HepG2 (cell line): Measurements from ENCODE around the gene PRR30. TPM values are rescaled to one million over a fixed set of nuclear protein-coding genes. Genes with fewer than 3 reads are reported as not detected.

Experiments
- CBX5 ChIP-seq: sonication (generic); formaldehyde crosslinking; IDR thresholded peaks from 2 replicates; pipeline ENCODE4 v1.4.0; 2020; ENCODE audit warnings: missing genetic modification reagents, borderline replicate concordance
- CC2D1A ChIP-seq: sonication (generic); formaldehyde crosslinking; IDR thresholded peaks from 2 replicates; pipeline ENCODE4 v1.8.1; 2023; ENCODE audit warnings: mild to moderate bottlenecking, missing genetic modification reagents
- FOXK1 ChIP-seq: sonication (generic); formaldehyde crosslinking; IDR thresholded peaks from 2 replicates; pipeline ENCODE4 v1.4.0; 2020; ENCODE audit warnings: low read depth, missing genetic modification reagents, borderline replicate concordance
- KLF11 ChIP-seq: IDR thresholded peaks from 2 replicates; pipeline ENCODE4 v1.6.1; 2016; ENCODE audit warnings: missing compliant biosample characterization
- MAF1 ChIP-seq: sonication (generic); formaldehyde crosslinking; IDR thresholded peaks from 2 replicates; pipeline ENCODE4 v1.5.0; 2020; ENCODE audit warnings: missing genetic modification reagents, borderline replicate concordance
- RNF2 ChIP-seq: fragments of 450-650 bp; conservative IDR thresholded peaks from 2 replicates; pipeline ENCODE4 v1.6.1; 2016; ENCODE audit warnings: low read depth
- SIN3A ChIP-seq: IDR thresholded peaks from 2 replicates; pipeline ENCODE4 v1.6.1; 2011; ENCODE audit warnings: low read depth, mild to moderate bottlenecking, control low read depth, low read length, borderline replicate concordance
- ZNF263 ChIP-seq: sonication (generic); formaldehyde crosslinking; IDR thresholded peaks from 2 replicates; pipeline ENCODE4 v1.4.0; 2020; ENCODE audit warnings: missing genetic modification reagents
- ZNF749 ChIP-seq: sonication (generic); formaldehyde crosslinking; IDR thresholded peaks from 2 replicates; pipeline ENCODE4 v1.8.0; 2022; ENCODE audit warnings: mild to moderate bottlenecking, missing genetic modification reagents, moderate library complexity, borderline replicate concordance
- ZNF761 ChIP-seq: sonication (generic); formaldehyde crosslinking; conservative IDR thresholded peaks from 2 replicates; pipeline ENCODE4 v1.4.0; 2020; ENCODE audit warnings: mild to moderate bottlenecking, missing genetic modification reagents
- ZSCAN31 ChIP-seq: sonication (generic); formaldehyde crosslinking; IDR thresholded peaks from 2 replicates; pipeline ENCODE4 v1.5.0; 2020; ENCODE audit warnings: low read depth, mild to moderate bottlenecking, missing genetic modification reagents
- polyA plus RNA-seq, 8 experiments: library from polyadenylated mRNA; depleted of rRNA in 3 of 8; stranded (reverse) in 7 of 8; unstranded in 1 of 8; fragments of >200 nt; fragmentation: Illumina TruSeq in 4 of 8; extraction: Trizol in 4 of 8; gene quantifications; 2 replicates each; pipeline versions ENCODE4 v1.2.1 to v1.2.3, GENCODE V29; 2011 to 2016; ENCODE audit warnings: low read depth in 4 of 8, missing spikeins in 1 of 8, mixed read lengths in 1 of 8; ENCODE audit not compliant: insufficient read depth in 1 of 8
- total RNA-seq, 5 experiments: library from RNA; depleted of rRNA; stranded (reverse); fragments of >200 nt; fragmentation: Illumina TruSeq; extraction: Trizol; gene quantifications; 2 replicates each; pipeline ENCODE4 v1.2.3, GENCODE V29; 2016; ENCODE audit warnings: low read depth in 1 of 5
- TF ChIP-seq, protein P1 (sequence below): sonication (generic); formaldehyde crosslinking; IDR thresholded peaks from 2 replicates; pipeline ENCODE4 v1.4.0; 2020; ENCODE audit warnings: missing genetic modification reagents, borderline replicate concordance
- TF ChIP-seq, protein P2 (sequence below): sonication (generic); formaldehyde crosslinking; IDR thresholded peaks from 2 replicates; pipeline ENCODE4 v1.8.0; 2022; ENCODE audit warnings: mild to moderate bottlenecking, missing genetic modification reagents, moderate library complexity
- TF ChIP-seq, protein P3 (sequence below): sonication (generic); formaldehyde crosslinking; IDR thresholded peaks from 2 replicates; pipeline ENCODE4 v1.4.0; 2020; ENCODE audit warnings: missing genetic modification reagents, borderline replicate concordance
- TF ChIP-seq, protein P4 (sequence below): sonication (generic); formaldehyde crosslinking; IDR thresholded peaks from 2 replicates; pipeline ENCODE4 v1.5.1; 2020; ENCODE audit warnings: missing genetic modification reagents, mild to moderate bottlenecking, borderline replicate concordance

The PRR30 gene
- total and polyA plus RNA-seq, 2 of the 13 experiments (the other 11 are each of a cell fraction or from before 2014, with no cell fraction given), result not detected

DNA sequence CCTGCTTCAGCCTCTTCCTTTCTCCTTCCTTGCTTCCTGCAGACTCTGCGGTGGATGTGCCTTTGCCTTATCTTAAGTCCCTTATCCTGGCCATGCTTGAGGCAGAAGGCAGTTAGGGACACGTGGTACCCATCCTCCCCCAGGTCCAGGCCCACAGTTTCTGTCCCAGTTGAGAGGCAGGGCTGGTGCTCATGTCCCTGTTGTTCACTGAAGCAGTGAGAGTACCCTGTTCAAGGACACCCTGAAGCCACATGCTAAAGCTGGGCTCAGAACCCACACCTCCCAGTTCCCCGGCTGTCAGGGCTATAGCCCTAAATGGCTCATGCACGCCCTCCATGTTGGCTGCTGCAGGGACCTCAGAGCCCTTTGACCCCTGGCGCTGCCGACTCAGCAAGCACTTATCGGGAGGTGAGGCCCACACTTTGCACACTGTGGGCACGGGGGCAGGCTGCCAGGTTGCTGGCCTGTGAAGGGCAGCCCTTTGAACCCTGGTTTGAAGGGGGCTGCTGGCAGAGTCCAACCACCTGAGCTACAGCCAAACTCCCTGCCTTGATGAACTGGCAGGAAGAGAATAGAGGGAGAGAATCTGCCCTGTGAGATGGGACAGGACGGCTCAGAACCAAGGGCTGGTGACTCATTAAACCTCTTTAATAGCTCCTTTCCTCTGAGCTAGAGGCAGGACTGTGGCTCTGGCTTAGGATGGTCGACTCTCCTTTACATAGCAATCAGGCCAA is 46.3 kb downstream of the PRR30 start (continued):
- TF ChIP-seq, protein P1, sequence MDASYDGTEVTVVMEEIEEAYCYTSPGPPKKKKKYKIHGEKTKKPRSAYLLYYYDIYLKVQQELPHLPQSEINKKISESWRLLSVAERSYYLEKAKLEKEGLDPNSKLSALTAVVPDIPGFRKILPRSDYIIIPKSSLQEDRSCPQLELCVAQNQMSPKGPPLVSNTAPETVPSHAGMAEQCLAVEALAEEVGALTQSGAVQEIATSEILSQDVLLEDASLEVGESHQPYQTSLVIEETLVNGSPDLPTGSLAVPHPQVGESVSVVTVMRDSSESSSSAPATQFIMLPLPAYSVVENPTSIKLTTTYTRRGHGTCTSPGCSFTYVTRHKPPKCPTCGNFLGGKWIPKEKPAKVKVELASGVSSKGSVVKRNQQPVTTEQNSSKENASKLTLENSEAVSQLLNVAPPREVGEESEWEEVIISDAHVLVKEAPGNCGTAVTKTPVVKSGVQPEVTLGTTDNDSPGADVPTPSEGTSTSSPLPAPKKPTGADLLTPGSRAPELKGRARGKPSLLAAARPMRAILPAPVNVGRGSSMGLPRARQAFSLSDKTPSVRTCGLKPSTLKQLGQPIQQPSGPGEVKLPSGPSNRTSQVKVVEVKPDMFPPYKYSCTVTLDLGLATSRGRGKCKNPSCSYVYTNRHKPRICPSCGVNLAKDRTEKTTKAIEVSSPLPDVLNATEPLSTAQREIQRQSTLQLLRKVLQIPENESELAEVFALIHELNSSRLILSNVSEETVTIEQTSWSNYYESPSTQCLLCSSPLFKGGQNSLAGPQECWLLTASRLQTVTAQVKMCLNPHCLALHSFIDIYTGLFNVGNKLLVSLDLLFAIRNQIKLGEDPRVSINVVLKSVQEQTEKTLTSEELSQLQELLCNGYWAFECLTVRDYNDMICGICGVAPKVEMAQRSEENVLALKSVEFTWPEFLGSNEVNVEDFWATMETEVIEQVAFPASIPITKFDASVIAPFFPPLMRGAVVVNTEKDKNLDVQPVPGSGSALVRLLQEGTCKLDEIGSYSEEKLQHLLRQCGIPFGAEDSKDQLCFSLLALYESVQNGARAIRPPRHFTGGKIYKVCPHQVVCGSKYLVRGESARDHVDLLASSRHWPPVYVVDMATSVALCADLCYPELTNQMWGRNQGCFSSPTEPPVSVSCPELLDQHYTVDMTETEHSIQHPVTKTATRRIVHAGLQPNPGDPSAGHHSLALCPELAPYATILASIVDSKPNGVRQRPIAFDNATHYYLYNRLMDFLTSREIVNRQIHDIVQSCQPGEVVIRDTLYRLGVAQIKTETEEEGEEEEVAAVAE (CRISPR knock-in tag), result no peak
- peak; percentile 69 for TF ChIP-seq ZNF263
- peak; percentile 41; the same call in 1 of the 2 replicates for TF ChIP-seq ZNF761 (CRISPR knock-in tag)
- TF ChIP-seq ZSCAN31 (CRISPR knock-in tag), result no peak
- TF ChIP-seq SIN3A, result no peak
- 0 out of 2 replicates have a peak, but pooled peaks have one; percentile 34 for TF ChIP-seq RNF2
- TF ChIP-seq CBX5 (CRISPR knock-in tag), result peak; percentile 60; the same call in 1 of the 2 replicates
- TF ChIP-seq MAF1 (CRISPR knock-in tag), result no peak
- peak; percentile 61; the same call in 1 of the 2 replicates for TF ChIP-seq KLF11
- no peak for TF ChIP-seq CC2D1A (CRISPR knock-in tag)
- TF ChIP-seq, protein P2, sequence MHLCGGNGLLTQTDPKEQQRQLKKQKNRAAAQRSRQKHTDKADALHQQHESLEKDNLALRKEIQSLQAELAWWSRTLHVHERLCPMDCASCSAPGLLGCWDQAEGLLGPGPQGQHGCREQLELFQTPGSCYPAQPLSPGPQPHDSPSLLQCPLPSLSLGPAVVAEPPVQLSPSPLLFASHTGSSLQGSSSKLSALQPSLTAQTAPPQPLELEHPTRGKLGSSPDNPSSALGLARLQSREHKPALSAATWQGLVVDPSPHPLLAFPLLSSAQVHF (CRISPR knock-in tag), result no peak
- TF ChIP-seq, protein P3, sequence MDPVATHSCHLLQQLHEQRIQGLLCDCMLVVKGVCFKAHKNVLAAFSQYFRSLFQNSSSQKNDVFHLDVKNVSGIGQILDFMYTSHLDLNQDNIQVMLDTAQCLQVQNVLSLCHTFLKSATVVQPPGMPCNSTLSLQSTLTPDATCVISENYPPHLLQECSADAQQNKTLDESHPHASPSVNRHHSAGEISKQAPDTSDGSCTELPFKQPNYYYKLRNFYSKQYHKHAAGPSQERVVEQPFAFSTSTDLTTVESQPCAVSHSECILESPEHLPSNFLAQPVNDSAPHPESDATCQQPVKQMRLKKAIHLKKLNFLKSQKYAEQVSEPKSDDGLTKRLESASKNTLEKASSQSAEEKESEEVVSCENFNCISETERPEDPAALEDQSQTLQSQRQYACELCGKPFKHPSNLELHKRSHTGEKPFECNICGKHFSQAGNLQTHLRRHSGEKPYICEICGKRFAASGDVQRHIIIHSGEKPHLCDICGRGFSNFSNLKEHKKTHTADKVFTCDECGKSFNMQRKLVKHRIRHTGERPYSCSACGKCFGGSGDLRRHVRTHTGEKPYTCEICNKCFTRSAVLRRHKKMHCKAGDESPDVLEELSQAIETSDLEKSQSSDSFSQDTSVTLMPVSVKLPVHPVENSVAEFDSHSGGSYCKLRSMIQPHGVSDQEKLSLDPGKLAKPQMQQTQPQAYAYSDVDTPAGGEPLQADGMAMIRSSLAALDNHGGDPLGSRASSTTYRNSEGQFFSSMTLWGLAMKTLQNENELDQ (CRISPR knock-in tag), result peak; percentile 30; the same call in 1 of the 2 replicates
- TF ChIP-seq, protein P4, sequence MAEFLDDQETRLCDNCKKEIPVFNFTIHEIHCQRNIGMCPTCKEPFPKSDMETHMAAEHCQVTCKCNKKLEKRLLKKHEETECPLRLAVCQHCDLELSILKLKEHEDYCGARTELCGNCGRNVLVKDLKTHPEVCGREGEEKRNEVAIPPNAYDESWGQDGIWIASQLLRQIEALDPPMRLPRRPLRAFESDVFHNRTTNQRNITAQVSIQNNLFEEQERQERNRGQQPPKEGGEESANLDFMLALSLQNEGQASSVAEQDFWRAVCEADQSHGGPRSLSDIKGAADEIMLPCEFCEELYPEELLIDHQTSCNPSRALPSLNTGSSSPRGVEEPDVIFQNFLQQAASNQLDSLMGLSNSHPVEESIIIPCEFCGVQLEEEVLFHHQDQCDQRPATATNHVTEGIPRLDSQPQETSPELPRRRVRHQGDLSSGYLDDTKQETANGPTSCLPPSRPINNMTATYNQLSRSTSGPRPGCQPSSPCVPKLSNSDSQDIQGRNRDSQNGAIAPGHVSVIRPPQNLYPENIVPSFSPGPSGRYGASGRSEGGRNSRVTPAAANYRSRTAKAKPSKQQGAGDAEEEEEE, result peak; percentile 86; the same call in 1 of the 2 replicates
- no peak; the same call in 1 of the 2 replicates for TF ChIP-seq ZNF749
- peak; percentile 69; the same call in 1 of the 2 replicates for TF ChIP-seq FOXK1
